Measurements from ENCODE around the gene ORMDL3.
"Not testable (repeated sequence)": the region's sequence is repeated elsewhere in the genome, so short reads cannot be mapped to it uniquely, and the experiment has no call there.

ORMDL3 gene

GRCh38 chr17:39948489-39948828, 21.1 kb upstream of the ORMDL3 start:
- DNase-seq, result not testable (repeated sequence)

GRCh38 chr17:39946551-39947330, 19.3 kb upstream of the ORMDL3 start:
- no peak for DNase-seq

- DNase-seq, result no peak
Measured at GRCh38 chr17:39944393-39944711, 17.0 kb upstream of the ORMDL3 start.

- DNase-seq, result no peak
Measured at GRCh38 chr17:39943702-39944392, 16.4 kb upstream of the ORMDL3 start.

- DNase-seq, result peak; percentile 48
Measured at GRCh38 chr17:39939588-39940419, 12.4 kb upstream of the ORMDL3 start.

GRCh38 chr17:39939106-39939505, 11.7 kb upstream of the ORMDL3 start:
- no peak for DNase-seq

- DNase-seq, result no peak
Measured at GRCh38 chr17:39938140-39938869, 10.9 kb upstream of the ORMDL3 start.

GRCh38 chr17:39937447-39937846, 10.0 kb upstream of the ORMDL3 start:
- DNase-seq, result no peak

- no peak for DNase-seq
Measured at GRCh38 chr17:39935909-39936308, 8.5 kb upstream of the ORMDL3 start.

GRCh38 chr17:39934324-39934723, 6.9 kb upstream of the ORMDL3 start:
- DNase-seq, result no peak

- DNase-seq, result no peak
Measured at GRCh38 chr17:39933912-39934311, 6.5 kb upstream of the ORMDL3 start.

GRCh38 chr17:39929646-39930407, 2.4 kb upstream of the ORMDL3 start:
- DNase-seq, result no peak

GRCh38 chr17:39928858-39929645, 1.7 kb upstream of the ORMDL3 start:
- no peak for DNase-seq

- no peak for DNase-seq
Measured at GRCh38 chr17:39927929-39928857, 792 bp upstream of the ORMDL3 start.

- DNase-seq, result peak; percentile 63
Measured at GRCh38 chr17:39926588-39927100, 757 bp downstream of the ORMDL3 start.

GRCh38 chr17:39926135-39926587, 1.2 kb downstream of the ORMDL3 start:
- no peak for DNase-seq

- no peak for DNase-seq
Measured at GRCh38 chr17:39925282-39926134, 1.9 kb downstream of the ORMDL3 start.

- no peak for DNase-seq
Measured at GRCh38 chr17:39924691-39925055, 2.7 kb downstream of the ORMDL3 start.

Data from CD4-positive, alpha-beta T cell treated with Interleukin-4 for 4 hours (primary cell).